Measurements from ENCODE around the gene NELL2.

Gene NELL2

DNA sequence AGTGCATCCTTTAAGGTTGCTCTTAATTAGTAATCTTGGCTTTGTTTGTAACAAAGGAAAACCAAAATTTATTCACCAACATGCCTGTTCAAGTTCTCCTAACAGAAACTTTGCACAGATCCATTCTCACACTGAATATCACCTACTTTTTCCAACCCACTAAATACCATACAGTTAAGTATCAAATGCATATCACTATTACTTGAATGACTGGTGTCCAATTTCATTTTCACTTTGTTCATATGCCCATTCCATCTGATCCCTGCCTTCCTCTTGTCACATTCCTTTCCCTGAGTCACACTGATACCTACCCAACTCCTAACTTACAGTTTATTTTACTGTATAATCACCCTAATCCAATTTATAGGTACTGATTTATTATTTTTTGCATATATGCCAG is 286.4 kb downstream of the NELL2 start:
- peak; percentile 32 for DNase-seq

DNA sequence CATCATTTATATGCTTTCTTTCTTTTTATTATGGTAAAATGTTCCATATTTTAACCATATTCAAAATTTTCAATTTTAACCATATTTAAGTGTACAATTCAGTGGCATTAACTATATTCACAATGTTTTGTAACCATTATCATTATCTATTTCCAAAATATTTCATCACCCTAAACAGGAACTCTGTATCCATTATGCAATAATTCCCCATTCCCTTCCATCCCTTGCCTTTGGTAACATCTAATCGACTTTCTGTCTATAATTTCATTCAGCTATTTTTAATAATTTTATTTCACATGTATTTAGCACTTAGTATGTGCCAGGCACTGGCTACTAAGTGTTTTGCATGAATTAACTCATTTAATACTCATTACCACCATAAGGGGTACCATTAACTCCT is 287.5 kb downstream of the NELL2 start:
- no peak for DNase-seq

DNA sequence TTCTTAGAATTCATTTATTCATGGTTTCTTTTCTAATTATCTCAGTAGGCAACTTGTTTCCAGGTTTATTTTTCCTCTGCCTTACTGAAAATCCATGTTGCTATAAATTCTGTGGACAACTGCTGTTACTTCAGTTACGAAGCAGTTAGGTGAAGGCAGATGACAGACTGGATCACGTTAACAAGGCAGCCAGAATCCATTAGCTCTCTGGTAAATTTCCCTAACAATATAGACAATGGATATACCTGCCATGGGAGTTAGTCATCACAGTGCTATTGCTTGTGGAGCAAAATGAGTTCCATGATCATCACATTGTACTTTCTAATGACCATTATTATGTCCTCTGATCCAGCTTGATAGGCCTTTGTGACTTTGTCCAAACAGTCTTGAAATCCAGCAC is 291.5 kb downstream of the NELL2 start:
- DNase-seq: no peak

GRCh38 chr12:44582521-44582920 is 293.6 kb downstream of the NELL2 start:
- DNase-seq: no peak

DNA sequence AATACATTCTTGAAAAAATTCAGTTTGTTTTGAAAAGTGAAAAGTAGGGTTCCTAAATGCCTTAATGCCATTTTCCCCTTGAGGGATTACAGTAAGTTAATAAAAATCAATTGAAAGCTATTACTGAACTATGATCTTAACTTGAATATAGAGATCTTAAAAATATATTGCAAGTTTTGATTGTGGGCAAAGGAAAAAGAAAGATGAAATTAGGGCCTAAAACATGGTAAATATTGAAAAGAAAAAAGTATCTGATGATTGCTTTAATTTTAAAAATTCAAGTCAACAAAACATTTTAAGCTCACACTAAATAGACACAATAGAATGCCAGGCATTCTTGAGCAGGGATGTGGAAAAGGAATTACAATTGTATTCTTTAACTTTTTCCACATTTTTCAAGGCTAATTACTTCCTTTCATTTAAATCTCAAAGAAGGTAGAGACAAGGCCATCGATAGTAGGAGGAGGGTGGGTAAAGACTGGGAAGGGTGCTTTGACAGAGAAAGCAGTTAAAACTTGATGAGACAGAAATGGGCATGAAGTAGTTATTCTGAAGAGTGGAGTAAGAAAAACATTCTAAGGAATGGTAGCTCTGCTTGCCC is 294.4 kb downstream of the NELL2 start:
- no peak for DNase-seq

DNA sequence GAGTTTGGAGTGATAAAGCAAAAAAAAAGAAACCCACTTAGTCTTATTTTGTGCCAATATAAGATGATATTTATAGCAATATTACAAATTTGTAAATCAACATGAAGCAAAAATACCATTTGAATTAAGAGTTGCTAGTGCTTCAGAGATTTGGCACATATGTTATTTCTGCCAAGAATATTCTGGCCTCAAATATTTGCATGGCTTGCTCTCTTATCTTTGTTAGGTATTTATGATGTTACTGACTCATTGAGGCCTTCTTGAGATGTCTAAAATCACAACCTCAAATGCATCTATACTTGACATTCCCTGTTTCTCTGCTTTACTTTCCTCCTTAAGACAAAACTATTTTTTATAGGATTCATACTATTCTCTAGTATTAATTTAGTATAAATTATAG is 301.5 kb downstream of the NELL2 start:
- DNase-seq: no peak

- no peak for DNase-seq
Measured at GRCh38 chr12:44573723-44574122, 302.4 kb downstream of the NELL2 start.

DNA sequence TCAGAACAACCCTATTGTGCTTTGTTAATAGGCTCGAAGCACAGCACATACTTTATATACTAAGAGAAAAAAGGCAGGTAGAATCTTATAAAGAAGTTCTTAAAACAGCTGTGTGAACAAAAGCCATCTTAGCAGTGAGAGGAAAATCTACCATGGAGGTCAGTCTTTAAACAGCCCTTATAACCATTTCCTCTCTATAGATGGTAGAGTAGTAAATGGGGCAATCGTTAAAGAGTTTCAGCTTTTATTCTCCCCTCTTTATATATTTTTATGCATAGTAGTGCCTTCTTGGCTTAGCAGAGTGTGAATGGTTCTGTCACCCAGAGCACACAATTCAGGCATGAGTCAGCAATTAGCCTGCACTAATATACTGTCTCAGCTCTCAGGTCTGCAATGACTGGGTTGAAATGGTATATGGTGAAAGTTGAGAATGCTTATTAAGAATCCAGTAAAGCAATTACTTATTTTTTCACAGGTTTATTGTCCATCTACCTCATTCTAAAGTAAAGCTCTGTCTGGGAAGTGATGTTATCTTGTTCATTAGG is 305.0 kb downstream of the NELL2 start:
- DNase-seq: no peak

DNA sequence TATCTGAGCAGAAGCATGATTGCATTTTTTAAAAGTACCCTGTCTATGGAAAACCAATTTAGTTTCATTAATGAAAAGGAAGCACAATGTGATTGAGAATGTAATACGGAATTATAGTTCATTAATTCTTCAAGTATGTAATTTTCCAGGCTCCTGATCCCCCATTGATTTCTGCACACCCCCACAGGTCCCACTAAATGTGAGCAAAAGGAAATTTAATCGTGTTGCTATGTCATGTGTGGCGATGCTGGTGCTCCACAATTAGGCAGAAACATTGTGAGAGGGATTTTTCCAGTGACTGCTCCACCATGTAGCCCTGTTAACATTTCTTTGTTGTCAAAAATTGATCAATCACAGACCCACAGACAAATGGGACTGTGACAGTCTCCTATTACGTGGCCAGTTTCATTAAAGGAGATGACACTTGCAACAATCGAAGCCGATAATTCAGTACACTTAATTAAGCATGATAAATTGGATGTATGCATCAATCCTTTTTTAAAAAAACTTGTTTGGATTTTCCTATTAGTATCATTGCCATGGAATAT is 306.0 kb downstream of the NELL2 start:
- DNase-seq: no peak

GRCh38 chr12:44565163-44565562 is 311.0 kb downstream of the NELL2 start:
- DNase-seq: no peak

GRCh38 chr12:44563486-44563885 is 312.6 kb downstream of the NELL2 start:
- DNase-seq: no peak

DNA sequence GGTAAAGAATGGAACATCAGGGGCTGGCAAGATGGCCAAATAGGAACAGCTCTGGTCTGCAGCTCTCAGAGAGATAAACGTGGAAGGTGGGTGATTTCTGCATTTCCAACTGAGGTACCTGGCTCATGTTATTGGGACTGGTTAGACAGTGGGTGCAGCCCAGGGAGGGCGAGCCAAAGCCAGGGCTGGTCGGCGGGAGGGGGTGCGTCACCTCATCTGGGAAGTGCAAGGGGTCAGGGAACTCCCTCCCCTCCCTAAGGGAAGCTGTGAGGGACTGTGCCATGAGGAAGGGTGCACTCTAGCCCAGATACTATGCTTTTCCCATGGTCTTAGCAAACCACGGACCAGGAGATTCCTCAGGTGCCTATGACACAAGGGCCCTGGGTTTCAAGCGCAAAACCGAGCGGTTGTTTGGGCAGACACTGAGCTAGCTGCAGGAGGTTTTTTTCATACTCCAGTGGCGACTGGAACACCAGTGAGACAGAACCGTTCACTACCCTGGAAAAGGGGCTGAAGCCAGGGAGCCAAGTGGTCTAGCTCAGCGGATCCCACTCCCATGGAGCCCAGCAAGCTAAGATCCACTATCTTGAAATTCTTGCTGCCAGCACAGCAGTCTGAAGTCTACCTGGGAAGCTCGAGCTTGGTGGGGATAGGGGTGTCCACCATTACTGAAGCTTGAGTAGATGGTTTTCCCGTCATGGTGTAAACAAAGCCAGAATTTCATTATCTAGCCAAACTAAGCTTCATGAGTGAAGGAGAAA is 317.6 kb downstream of the NELL2 start:
- no peak for DNase-seq

GRCh38 chr12:44555454-44555853 is 320.7 kb downstream of the NELL2 start:
- no peak for DNase-seq

DNA sequence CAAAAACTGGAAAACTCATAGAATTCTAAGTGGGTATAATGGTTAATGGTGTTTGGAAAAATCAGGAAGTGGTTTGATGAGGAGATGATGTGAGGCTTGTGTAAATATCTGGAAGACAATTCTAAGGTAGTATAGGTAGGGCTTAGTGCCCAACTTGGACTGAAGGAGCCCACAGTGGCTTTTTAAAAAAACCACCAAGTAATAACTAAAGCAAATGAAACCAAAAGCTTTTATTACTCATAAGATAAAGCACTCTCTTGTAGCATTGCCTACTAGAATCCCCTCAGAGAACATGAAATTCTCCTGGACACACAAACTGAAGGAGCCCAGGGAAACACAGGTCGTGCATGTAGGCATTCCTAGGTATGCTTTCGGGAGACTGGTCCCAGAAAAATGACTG is 324.5 kb downstream of the NELL2 start:
- DNase-seq: no peak

GRCh38 chr12:44550377-44550776 is 325.7 kb downstream of the NELL2 start:
- no peak for DNase-seq

- no peak for DNase-seq
Measured at GRCh38 chr12:44546060-44546459, 330.1 kb downstream of the NELL2 start.

- DNase-seq: no peak
Measured at GRCh38 chr12:44544018-44544417, 332.1 kb downstream of the NELL2 start.

GRCh38 chr12:44542716-44543115 is 333.4 kb downstream of the NELL2 start:
- no peak for DNase-seq

DNA sequence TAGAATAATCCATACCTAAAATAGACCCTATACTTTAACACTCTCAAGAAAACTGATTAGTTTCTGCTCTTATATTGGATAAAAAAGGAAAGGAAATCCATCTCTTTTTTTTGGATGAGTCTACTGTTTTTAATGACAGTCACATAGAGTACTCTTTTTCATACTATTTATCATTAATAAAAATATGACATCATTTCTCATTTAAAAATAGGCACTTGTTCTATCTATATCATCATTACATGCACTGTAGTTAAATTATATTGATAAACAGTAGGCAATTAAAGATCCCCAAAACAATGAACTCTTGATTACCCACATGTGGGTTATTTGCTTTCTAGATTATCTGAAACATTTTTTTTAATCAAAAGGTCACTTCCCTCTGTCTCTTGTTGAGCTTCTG is 338.8 kb downstream of the NELL2 start:
- no peak for DNase-seq

DNA sequence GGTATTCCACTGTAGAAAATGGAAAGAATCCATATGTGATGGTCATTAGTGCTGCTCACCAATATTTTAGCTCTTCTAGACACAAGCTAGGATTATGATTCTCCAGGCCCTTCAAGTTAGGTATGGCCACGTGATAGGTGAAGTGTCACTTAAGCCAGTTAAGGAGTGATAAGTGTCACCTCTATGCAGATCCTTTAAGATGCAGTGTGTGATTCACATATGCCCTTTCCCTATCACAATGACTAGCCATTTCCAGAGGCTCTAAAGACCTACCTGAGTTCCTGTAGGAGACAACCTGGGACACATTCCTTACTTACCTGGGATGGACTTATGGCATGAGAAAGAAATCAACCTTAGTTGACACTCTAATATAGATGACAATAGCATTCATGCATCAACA is 343.2 kb downstream of the NELL2 start:
- no peak for DNase-seq

DNA sequence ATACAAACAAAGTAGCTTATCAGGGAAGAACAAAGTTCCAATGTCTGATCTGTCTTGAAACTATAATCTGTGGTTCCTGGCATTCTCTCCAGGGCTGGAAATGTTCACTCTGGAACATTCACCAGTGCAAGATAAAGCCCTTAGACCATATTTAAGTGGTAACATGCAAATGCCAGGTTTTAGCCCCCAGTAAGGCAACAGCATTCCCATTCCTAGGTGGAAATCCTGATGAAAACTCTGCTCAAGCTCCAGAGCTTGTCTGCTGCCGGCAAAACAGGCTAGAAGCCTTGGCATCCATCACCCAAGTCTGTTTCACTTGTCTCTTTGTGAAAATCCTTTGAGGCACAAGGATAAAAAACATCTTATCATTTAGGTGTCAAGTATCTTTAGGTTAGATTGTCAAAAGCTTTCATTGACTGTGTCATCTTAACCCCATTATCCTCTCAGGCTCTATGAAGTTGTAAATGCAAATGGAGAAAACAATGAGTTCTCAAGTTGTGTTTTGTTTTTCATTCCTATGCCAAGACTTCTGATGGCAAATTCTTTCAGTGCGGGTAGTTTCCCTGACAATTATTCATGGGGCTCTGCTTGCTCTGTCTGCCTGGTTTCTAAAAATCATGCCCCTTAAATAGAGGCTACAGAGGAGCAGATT is 344.7 kb downstream of the NELL2 start:
- no peak for DNase-seq

GRCh38 chr12:44526655-44527182 is 349.4 kb downstream of the NELL2 start:
- no peak for DNase-seq
